NCI-H146 treated with DMSO at 0.1 percent for 48 hours (cell line): ENCODE data around the gene CDH8.

Experiments
- DNase-seq: peaks from one replicate; lab custom pipeline; 2025; ENCODE audit not compliant: unreplicated experiment; lab: John Stamatoyannopoulos, UW

The CDH8 gene

GRCh38 chr16:61659936-61660335 is 376.3 kb downstream of the CDH8 start:
- DNase-seq = no peak

DNA sequence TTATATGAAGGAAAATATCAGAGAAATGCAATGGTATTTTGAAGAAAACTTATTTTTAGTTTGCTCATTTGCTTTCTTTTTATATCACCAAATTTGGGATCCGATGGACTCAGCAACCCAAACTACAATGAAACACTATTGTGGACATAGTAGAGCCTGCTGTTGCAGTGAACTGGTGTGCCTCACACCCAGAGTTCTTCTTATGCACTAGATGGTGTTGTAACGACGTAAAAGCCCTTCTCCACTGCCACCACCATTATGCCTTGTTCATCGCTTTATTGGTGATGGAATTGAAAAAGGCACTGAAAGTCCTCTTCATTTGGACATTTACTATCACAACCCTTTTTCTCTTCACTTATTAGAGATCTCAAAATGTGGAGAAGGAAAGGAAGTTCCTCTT is 381.3 kb downstream of the CDH8 start:
- DNase-seq = no peak

GRCh38 chr16:61653544-61653943 is 382.7 kb downstream of the CDH8 start:
- DNase-seq = no peak

DNA sequence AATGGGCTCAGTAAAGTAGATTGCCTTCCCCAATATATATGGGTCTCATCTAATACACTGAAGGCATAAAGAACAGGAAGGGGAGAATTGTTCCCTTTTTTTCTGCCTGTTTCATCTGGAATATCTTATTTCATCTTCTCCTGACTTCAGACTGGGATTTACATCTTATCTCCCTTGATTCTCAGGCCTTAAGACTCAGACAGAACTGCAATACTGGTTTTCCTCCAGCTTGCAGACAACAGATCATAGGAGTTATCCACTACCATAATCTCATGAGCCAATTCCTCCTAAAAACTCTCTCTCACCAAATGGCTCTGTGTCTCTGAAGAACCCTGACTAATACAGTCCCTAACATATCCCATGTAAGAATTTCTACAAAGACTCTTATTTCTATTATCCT is 390.7 kb downstream of the CDH8 start:
- no peak for DNase-seq

- DNase-seq = no peak
These were observed 391.5 kb downstream of the CDH8 start for GRCh38 chr16:61644736-61645135.

DNA sequence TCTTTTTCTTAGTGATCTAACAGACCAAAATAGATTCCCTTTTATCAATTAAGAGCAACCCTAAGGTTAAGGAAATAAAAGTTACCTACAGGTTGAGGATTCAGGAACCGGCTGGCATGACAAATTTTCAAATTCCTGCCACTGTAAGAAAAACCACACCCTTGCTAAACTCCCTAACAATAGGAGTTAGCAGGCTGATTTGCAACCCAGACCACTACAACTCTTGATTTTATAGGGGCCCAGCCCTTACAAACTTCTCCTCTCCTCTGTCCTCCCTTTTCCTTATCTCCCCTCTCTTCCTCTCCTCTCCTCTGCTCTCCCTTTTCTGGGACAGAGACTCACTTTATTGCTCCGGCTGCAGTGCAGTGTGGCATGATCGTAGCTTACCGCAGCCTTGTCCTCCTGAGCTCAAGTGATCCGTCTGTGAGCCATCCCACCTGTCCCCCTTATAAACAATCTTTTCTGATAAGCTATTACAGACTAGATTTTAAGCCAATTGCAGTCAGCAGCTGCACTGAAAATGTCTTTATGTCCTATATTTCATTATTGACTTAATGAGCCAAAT is 418.9 kb downstream of the CDH8 start:
- DNase-seq = no peak

GRCh38 chr16:61616088-61616487 is 420.1 kb downstream of the CDH8 start:
- DNase-seq = no peak

DNA sequence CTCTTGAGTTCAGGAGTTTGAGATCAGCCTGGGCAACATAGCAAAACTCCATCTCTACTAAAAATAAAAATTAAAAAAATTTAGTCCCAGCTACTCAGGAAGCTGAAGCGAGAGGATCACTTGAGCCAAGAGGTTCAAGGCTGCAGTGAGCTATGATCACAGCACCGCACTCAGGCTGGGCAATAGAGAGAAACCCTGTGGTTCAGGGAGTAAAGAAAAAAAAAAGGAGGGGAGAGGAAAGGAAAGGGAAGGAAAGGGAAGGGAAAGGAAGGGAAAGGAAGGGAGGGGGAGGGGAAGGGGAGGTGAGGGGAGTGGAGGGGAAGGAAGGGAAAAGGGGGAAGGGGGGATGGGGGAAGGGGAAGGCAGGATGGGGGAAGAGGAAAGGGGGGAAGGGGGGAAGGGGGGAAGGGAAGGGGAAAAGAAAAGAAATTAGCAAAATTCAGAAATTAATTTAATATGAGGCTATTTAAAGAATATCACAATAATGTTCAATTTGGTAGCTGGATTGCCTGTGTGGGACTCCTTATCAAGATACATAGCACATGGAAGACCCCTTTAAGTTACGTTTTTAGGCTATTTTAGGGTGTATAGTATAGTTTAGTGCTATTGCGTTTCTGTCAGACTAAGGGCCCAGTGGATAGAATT is 424.3 kb downstream of the CDH8 start:
- no peak for DNase-seq

DNA sequence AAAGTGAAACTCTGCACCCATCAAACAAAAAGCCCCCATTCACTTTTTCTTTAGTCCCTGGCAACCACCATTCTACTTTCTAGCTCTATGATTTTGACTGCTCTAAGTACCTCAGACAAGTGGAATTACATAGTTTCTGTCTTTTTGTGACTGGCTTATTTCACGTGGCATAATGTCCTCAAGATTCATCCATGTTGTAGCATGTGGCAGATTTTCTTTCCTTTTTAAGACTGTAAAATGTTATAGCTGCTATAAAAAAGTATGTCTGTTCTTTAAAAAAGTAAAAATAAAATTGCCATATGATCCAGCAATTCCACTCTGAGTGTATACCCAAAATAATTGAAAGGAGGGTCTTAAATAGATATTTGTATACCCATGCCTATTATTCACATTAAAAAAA is 429.7 kb downstream of the CDH8 start:
- DNase-seq = no peak
